GM21381 (cell line): ENCODE measurements around the gene CCDC117.

Source experiments
- ATAC-seq: cut with Tn5 transposase; IDR thresholded peaks from one replicate; pipeline ENCODE4 v1.9.1; 2021; ENCODE audit warnings: mild to moderate bottlenecking, moderate library complexity; ENCODE audit not compliant: unreplicated experiment

Gene CCDC117

DNA sequence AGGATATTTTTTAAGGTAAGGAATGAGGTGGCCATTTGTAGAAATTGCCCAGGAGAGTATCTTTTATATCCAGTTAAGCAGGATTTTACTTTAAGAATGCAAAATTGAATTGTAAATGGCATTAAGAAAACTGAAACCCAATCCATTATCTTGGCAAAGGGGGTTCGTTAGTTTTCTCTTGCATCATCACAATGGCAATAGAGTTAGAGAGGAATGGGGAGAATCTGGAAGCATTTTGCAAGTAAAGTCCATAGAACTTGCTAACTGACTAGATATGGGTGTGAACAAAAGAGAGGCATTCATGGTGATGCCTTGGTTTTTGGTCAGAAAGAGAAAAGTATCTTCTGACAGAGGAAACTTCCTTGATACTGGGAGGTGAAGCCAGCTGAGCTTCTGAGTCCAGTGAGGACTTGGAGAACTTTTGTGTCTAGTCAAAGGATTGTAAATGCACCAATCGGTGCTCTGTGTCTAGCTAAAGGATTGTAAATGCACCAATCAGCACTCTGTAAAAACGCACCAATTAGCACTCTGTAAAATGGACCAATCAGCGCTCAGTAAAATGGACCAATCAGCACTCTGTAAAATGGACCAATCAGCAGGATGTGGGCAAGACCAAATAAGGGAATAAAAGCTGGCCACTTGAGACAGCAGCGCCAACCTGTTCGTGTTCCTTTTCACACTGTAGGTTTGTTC is 3.6 kb upstream of the CCDC117 start:
- ATAC-seq, result no peak

DNA sequence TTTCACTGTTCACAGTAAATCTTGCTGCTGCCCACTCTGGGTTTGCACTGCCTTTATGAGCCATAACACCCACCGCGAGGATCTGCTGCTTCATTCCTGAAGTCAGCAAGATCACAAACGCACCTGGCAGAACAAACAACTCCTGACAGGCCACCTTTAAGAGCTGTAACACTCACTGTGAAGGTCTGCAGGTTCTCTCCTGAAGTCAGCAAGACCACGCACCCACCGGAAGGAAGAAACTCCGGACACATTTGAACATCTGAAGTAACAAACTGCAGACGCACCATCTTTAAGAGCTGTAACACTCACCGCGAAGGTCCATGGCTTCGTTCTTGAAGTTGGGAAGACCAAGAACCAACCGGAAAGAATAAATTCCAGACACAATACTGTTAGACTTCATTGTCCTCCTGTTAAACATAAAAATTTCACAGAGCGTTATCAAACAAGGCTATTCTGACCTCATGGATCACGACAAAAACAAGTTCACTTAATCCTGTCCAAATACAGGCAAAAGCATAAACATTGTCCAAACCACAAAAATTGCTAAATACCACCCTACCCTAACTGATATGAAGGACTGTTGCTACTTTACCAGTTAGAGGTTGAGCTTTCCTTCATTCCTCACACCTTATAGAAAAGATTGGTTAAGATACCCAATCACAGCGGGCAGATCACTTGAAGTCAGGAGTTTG is 3.0 kb upstream of the CCDC117 start:
- ATAC-seq, result no peak

DNA sequence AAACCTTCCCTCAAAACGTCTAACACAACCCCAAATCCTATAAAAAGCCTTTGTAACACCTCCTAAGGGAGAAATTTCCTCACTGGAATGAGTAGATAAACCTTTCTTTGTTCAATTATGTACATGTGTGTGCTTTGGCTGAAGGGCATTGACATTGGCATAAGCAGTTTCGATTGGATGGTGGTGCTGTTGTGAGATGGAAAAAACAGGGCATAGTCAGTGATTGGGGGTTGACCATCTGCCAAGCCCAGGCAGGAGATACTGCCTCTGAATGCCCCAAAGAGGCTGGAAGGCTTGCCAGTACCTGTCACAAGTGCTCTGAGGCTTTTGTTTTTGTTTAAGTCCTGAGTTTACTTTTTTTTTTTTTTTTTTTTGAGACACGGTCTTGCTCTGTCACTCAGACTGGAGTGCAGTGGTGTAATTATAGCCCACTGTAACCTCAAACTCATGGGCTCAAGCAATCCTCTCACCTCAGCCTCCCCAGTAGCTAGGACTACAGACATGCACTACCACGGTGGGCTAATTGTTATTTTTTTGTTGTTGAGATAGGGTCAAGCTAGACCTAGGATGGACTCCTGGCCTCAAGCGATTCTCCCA is 1.2 kb upstream of the CCDC117 start:
- no peak for ATAC-seq

DNA sequence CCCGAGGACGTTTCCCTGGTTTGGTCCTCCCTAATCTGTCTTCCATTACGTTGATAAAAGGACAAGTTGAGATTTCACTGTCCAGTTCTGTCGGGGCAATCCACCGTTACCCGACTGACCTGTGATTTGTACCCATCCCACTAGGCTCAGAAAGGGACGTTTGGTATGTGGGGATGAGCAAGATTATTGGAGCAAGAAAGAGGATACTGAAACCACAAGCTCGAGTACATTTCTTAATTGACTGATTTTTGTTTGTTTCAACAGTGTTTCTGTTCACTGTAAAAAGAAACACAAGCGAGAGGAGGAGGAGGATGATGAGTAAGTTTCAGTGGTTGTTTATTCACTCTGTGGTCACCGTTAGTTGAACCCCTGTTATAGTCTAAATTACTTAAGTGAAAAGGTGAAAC is 969 bp downstream of the CCDC117 start:
- ATAC-seq, result peak; percentile 22

DNA sequence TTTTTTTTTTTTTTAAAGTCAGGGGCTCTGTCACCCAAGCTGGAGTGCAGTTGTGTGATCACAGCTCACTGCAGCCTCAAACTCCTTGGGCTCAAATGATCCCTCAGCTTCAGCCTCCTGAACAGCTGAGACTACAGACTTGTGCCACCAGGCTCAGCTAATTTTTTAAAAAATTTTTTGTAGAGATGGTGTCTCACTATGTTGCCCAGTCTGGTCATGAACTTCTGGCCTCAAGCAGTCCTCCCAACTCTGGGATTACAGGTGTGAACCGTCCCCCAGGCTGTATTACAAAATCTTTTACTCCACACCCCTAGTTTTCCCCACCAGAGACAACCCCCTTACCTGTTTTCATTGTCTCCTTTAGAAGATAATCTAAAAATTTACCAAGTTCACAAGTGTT is 1.9 kb downstream of the CCDC117 start:
- no peak for ATAC-seq

DNA sequence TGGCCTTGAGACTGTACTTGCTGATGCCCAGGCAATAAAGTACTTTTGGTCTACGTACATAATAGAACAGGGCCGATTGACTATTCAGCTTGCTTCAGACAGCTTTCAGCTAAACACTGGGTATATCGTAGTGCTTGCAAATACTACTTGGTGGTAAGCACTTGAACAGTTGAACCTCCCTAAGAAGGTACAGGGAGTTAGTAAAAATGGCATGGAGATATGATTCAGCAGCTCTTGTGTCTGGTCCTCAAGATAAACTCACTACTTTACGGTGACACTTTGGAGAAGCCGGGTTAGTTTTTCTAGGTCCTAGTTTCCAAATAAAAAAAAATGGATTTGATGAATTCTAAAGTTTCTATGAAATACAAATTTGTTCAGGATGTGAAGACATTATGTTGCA is 7.3 kb downstream of the CCDC117 start:
- ATAC-seq, result no peak

DNA sequence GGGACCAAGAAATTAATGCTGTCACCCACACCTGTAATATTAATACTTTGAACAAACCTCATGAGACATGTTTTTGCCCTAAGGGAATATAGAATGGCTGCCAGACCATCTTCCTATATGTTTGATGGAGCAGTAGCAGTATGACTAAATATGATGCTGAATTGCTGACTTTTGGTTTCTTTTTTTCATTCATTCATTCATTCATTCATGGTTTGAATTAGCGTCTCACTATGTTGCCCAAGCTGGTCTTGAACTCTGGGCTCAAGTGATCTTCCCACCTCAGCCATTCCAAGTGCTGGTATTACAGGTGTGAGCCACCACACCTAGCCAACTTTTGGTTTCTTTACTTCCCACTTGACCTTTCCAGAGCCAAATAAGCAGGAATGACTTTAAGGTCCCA is 7.8 kb downstream of the CCDC117 start:
- no peak for ATAC-seq

DNA sequence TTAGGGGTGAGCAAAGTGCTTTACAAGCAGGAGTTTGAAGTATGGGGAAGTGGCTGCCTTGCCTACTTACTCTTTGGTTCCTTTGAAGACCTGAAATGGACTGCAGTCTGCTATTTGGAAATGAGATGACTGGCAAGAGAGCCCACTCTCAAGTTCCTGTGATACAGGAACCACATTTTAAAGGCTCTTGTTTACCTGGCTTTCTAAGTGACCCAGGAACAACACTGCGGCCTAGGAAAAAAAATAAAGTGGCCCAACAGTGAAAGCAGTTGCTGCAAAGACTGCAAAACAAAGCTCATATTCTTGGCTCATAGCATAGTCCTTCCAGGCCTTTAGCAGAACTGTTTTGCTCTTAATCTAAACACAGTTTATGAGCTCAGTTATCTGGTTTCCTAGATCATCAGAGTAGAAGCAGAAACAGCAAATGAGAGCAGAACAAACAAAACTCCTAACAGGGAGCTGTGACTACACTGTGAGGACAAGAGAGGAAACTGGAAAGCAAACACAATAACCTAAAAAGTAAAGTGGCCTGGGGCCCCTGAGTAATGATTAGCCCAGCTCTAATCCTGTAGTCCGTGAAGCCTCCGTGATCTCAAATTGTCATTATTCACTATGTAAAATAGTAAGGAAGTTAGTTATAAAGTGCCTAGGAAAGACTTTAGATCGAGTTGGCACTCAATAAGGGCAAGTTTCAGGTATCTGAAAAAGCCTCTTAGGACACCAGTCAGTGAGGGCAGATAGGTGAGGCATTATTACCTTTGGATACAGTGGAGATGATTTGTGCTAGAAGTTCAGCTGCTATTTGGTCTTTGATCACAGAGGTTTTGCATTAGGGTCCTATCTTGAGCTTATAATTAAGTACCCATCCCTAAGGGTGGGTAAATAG is 11.5 kb downstream of the CCDC117 start:
- no peak for ATAC-seq

DNA sequence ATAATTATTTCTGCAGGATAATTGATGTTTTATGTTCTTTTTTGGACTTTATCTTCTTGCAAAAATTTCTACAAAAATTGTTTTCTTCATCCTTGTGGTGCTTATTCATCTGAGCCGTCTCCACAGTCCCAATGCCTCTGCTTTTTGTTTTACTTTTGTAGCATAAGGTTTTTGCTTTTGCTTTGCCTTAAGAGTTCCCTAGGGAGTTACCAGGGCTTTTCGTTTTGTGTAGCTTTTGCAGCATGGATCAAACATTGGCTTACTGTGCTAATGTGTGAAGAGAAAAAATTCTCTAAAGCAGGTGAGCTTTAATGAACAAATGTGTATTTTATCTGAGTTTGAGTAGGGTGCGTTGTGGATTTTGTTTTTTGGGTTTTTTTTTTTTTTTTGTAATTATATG is 16.1 kb downstream of the CCDC117 start:
- no peak for ATAC-seq

DNA sequence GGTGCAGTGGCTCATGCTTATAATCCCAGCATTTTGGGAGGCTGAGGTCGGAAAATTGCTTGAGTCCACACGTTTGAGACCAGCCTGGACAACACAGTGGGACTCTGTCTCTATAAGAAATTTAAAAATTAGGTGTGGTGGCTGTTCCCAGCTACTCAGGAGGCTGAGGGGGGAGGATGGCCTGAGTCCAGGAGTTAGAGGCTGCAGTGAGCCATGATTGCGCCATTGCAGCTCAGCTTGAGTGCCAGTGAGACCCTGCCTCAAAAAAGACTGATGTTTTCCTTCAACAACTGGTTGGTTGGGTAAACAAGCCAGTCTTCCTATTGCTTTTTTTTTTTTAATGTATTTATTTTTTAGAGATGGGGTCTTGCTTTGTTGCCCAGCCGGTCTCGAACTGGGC is 18.6 kb downstream of the CCDC117 start:
- ATAC-seq, result no peak

DNA sequence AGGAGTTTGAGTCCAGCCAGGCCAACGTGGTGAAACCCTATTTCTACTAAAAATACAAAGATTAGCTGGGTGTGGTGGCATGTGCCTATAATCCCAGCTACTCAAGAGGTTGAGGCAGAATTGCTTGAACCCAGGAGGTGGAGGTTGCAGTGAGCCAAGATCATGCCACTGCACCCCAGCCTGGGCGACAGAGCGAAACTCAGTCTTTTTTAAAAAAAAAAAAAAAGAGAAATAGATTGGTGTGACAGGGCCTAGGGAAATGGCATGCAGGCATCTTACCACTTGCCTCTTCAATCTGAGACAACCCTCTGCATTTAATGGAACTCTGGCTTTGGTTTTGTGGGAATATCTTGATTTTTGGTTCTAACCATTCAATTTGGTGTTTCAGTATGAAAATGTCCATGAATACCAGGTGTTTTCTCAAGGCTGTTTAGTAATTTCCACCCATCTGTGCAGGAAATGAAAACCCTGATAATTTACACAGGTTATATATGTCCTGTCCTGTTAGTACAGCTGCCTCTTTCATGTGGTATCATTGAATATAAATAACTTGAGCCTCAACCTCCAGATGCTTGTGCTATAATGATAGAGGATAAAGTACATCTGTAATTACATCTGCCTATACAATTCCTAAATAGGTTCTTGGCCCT is 19.5 kb downstream of the CCDC117 start:
- peak; percentile 62 for ATAC-seq

DNA sequence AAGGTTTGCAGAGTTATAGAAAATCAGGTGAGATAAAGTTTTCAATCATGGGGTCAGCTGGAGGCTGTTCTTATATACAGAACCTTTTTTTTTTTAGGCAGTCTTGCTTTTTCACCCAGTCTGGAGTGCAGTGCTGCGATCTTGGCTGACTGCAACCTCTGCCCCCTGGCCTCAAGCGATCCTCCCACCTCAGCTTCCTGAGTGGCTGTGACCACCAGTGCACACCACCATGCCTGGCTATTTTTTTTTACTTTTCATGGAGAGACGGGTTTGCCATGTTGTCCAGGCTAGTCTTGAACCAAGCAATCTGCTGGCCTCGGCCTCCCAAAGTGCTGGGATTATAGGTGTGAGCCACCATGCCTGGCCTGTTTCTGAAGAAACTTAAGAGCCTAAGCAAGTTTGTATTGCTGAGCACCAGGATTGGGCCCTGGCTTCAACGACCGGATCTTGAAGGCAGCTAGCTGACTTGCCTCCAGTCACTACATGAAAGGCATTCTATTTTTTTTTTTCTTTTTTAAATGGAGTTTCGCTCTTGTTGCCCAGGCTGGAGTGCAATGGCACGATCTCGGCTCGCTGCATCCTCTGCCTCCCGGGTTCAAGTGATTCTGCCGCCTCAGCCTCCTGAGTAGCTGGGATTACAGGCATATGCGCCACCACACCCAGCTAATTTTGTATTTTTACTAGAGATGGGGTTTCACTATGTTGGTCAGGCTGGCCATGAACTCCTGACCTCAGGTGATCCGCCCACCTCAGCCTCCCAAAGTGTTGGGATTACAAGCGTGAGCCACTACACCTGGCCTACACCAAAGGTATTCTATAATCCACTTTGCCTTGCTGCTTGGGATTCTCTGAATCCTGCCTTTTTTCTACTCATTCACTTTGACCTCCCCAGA is 20.2 kb downstream of the CCDC117 start:
- peak; percentile 36 for ATAC-seq

DNA sequence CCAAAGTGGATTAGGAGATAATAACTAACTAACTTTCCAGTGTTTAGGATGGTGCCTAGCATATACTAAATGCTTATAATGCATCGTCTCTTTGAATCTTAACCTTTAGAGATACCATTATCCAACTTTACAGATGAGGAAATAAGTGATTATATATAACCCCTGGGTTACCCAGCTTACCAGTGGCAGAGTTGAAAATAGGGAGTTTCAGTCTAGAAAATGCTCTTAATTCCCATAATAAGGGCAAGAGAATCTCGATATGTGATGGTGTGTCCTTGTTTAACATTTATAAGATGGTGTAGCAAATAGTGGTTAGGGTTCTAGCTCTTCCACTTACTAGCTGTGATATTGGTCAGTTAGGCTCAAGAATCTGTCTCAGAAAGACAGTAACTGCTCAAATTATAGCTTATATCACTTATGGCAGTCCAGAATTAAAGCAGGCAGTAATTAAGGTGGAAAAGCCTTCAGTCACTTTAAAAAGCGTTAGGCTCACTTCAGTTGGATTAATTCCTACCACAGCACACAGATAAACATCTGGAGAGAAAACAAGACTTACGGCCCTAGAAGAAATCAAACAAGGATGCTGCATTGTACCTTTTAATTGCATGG is 21.6 kb downstream of the CCDC117 start:
- ATAC-seq, result no peak

DNA sequence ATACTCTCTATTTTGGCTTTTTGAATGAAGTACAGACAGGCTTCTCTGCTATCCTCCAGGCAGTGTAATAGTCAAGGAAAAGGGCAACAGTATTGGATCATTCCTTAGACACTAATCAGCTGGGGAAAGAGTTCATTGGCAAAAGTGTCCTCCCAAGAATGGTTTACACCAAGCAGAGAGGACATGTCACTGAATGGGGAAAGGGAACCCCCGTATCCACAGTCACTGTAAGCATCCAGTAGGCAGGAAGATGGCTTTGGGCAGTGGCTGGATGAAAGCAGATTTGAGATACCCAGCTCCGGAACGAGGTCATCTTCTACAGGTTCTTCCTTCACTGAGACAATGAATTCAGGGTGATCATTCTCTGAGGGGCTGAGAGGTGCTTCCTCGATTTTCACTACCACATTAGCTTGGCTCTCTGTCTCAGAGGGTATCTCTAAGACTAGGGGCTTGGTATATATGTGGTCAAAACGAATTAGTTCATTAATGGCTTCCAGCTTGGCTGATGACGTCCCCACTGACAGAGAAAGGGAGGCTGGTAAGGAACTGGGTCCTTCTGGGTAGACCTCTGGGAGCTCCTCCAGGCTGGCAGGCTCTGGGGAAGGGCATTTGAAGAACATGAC is 22.7 kb downstream of the CCDC117 start:
- ATAC-seq, result no peak

DNA sequence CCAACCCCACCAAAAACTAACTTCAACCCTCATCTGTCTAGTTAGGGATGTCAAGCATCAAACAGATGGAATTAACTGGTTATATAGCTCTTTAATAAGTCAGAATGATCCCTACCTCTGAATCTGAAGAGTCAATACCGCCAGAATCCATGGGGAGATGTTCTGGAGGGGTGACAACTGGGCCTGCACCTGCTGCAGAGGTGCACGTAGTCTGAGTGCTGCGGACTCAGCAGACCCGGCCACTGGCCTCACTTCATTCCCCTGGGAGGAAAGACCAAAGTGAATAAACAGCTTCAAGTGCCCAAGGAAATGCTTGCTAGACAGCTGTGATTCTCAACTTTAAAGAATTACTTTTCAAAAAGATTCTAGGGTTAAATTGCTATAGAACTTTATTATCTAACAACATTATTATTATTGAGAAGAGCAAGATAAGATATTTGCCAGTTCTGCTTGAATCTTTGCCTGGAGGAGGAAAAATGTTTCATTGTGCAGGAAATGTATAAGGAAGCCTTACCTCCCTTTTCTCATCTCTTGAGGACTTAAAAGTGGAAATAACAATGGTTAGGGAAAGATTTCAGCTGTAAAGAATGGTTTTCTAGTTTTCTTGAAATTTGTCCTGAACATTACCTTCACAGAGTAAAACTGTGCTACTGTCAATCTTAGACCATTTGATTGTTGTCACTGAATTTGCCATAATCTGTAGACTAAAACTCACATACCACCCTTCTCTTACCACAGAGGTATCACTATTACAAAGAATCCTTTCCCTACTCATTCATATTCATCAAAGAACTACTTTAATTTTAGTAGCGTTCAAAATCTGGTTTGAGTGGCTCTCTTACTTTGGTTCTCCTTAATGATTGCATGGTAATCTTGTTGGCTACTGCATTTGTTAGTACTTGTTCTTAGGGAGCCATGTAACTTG is 23.7 kb downstream of the CCDC117 start:
- no peak for ATAC-seq

DNA sequence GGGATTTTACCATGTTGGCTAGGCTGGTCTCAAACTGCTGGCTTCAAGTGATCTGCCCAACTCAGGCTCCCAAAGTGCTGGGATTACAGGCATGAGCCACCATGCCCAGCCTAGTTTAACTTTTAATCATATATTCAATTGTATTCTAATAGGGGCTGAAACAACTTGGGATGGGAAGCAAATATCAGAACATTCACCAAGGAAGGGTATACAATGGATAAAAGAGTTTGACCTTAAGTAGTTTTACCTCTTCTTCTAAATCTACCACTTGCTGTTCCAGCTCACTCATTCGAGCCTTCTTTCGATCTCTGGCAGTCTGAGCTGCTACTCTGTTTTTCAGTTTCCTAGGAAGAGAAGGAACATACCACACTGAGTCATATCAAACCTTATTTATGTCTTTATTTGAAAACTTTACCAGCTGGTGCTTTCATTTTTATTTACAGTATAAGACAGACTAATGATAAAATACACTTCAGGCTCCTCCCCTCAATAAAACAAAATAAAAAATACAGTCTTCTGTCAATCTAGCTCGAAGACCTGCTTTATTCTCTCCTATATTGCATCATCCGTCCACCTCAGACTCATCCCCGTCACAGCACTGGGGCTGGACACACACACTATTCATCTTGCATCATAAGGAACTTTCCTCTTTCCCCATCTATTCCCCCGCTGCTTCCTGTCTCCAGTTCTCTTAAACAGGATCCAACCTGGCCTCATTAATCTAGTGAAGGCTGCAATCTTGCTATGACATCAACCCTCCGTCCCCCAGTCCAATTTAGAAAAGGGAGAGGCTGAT is 26.5 kb downstream of the CCDC117 start:
- ATAC-seq, result no peak
